ENCODE measurements around the gene RNF130.

The RNF130 gene

DNA sequence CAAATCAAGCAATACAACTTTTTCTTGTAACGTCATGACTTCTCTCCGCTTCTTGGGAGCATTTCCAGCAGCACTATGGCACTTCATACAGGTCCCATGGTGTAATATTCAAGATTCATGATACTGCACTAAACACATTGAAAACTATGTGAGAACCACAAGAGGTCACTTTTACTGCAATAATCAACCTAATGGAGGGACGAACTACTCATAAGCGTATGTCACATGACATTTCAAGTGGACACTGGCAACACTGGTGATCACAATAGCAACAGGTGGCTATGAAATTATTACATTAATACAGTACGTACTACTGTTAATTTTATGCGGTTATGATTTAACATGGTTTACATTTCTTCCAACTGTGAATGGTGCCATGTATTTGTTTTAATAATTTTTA lies 85.2 kb downstream of the RNF130 start:
- no peak for DNase-seq (ENCODE audit: low spot score)
- no peak overlapping the region for H3K27ac ChIP-seq
- H3K4me3 ChIP-seq = no peak overlapping the region
- TF ChIP-seq, protein P1, sequence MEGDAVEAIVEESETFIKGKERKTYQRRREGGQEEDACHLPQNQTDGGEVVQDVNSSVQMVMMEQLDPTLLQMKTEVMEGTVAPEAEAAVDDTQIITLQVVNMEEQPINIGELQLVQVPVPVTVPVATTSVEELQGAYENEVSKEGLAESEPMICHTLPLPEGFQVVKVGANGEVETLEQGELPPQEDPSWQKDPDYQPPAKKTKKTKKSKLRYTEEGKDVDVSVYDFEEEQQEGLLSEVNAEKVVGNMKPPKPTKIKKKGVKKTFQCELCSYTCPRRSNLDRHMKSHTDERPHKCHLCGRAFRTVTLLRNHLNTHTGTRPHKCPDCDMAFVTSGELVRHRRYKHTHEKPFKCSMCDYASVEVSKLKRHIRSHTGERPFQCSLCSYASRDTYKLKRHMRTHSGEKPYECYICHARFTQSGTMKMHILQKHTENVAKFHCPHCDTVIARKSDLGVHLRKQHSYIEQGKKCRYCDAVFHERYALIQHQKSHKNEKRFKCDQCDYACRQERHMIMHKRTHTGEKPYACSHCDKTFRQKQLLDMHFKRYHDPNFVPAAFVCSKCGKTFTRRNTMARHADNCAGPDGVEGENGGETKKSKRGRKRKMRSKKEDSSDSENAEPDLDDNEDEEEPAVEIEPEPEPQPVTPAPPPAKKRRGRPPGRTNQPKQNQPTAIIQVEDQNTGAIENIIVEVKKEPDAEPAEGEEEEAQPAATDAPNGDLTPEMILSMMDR (IDR thresholded peaks at IDR 0.05) = no peak

DNA sequence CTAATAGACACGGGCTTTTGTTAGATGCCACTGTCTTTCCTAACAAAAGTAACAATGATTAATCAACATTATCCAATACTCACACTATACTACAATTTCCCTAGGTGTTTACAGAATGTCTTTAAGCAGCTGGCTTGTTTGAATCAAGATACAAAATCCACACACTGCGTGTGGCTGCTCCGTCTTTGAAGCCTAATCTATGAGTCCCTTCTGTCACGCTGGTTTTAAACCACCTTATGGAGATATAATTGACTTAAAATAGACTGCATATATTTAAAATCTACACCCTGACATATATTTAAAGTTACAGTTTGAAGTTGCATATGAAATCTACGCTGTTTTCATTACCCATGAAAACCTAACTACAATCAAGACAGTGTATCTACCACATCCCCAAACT lies 89.9 kb downstream of the RNF130 start:
- H3K4me3 ChIP-seq = no peak overlapping the region
- DNase-seq (ENCODE audit: low spot score) = no peak
- no peak overlapping the region for H3K27ac ChIP-seq
- TF ChIP-seq, protein P1 (IDR thresholded peaks at IDR 0.05) = no peak

DNA sequence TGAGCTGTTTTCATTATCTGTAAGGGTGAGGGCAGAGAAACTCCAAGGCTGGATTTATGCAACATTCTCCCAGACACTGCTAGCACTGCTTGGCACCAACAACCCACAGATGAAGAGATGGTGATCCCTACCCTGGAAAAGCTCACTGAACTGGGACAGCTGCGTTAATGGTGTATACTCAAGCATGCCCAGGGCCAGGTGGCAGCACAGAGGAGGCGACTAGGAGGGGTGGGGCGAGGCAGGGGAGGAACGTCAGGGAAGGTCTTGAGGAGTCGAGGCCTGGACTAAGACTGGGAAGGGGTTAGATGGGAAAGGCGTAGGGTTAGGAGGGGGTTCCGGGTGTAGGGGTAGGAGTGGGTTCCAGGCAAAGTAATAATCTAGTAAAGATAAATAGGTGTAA lies 90.8 kb downstream of the RNF130 start:
- Histone ChIP-seq H3K4me3 (no peak overlapping the region), H3K27ac (no peak overlapping the region)
- no peak for DNase-seq (ENCODE audit: low spot score)
- TF ChIP-seq, protein P1 (IDR thresholded peaks at IDR 0.05) = no peak

DNA sequence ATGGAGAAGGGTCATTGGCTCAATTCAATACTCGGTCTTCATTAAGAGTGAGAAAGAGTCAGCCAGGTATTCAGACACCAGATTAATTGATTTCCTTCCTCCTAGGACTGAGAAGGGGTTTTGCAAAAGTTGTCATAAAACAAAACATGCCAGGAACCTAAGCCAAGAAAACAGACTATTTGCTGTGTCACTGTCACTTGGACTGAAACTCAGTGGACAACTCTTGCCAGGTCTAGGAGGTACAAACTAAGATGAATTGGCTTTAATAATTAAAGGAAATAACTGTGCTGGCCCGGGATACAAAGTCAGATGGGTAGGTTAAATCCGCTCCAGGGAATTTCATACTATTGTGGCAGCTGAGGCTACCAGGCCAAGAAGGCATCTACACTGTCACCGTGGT lies 92.8 kb downstream of the RNF130 start:
- Histone ChIP-seq H3K4me3 (no peak overlapping the region), H3K27ac (no peak overlapping the region)
- TF ChIP-seq, protein P1 (IDR thresholded peaks at IDR 0.05) = no peak
- DNase-seq (ENCODE audit: low spot score) = no peak

DNA sequence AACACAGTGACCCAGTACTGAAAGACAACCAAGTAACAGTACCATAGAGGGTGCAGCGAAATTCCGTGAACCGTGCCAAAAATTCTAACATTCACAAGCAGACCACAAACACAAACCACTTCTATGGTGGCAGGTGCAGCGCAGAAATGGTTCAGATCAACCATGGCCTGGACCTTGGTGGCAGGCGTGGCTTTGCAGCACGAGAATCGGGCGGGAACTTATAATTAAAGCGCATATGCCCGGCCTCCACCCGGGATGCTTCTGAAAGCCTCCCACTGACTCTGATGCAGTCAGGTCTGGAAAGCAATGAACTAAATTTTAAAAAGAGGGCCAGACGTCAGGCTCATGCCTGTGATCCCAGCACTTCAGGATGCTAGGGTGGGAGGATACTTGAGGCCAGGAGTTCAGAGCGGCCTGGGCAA lies 95.8 kb downstream of the RNF130 start:
- Histone ChIP-seq H3K27ac (no peak overlapping the region), H3K4me3 (no peak overlapping the region)
- DNase-seq (ENCODE audit: low spot score) = no peak
- TF ChIP-seq, protein P1 (IDR thresholded peaks at IDR 0.05) = no peak

DNA sequence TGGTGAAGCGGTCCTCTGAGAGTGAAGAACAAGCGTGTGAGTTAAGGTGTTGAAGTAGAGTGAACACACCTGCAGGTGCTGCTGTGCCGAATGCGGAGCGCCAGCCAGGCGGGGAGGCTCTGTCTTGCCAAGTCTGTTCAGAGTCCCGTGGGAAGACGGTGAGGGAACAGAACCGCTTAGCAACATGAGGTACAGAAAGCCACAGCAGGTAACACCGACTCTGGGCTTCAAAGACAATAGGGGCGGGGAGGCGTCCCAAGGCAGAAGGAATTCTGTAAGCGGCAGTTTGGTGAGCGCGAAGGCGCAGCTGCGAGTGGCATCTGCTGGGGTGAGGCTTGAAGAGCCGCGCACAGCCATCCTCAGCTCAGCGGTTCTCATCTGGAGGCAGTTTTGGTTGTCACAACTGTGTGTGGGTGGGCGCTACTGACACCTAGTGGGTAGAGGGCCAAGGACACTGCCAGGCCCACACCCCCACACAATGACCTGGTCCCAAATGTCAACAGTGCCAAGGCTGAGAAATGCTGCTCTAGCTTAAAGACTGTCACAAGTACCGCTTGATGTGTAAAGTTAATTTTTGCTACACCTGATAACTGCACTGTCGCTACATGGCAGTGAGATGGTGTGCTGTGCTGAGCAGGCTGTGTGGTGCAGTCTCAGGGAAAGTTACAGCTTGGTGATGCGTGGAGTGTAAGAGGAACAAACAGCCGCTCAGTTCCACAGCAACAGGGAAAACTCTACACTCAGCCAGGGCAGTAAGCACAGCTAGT lies 96.4 kb downstream of the RNF130 start:
- H3K27ac ChIP-seq = no peak overlapping the region
- no peak for DNase-seq (ENCODE audit: low spot score)
- TF ChIP-seq, protein P1 (IDR thresholded peaks at IDR 0.05) = no peak
- H3K4me3 ChIP-seq = no peak overlapping the region

DNA sequence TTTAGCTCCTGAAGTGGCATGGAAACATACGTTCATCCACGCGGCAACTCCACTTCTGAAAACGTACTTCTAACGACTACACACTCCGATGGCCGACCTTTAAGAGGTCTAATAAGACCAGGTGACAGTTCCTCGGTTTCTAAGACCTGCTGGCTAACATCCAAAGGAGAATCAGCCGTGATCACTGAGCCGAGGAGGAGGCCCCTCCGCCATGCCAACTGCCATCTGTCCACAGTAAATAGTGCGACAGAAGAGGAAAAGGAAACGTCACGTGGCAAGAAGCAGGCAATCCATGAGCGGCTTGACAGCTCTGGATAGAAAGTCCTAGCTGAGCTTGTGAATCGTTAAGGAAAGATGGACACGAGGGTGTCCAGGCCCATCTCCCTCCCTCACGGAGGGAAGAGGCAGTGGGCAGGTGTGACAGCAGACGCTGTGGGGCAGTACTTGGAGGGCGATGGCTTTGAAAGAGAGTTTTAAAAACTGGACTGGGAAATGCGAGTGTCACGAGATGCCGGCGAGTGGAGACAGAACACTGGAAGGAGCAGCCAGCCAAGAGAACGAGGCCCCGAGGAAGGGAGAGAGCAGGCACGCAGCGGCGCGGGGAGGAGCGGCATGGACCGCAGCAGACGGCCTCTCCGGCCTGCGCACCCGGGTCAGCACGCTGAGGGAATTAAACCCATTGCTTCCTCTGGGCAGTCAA lies 97.2 kb downstream of the RNF130 start:
- Histone ChIP-seq H3K27ac (no peak overlapping the region), H3K4me3 (no peak overlapping the region)
- TF ChIP-seq, protein P1 (IDR thresholded peaks at IDR 0.05) = no peak
- no peak for DNase-seq (ENCODE audit: low spot score)
